ENCODE measurements around the gene LRP4. TPM values are rescaled to one million over a fixed set of nuclear protein-coding genes. Genes with fewer than 3 reads are reported as not detected.
"Not testable (repeated sequence)": the region's sequence is repeated elsewhere in the genome, so short reads cannot be mapped to it uniquely, and the experiment has no call there.

The LRP4 gene
- total and polyA plus RNA-seq, 3 experiments from 2014 or later: 0.27 to 0.35 TPM; not detected in 1

DNA sequence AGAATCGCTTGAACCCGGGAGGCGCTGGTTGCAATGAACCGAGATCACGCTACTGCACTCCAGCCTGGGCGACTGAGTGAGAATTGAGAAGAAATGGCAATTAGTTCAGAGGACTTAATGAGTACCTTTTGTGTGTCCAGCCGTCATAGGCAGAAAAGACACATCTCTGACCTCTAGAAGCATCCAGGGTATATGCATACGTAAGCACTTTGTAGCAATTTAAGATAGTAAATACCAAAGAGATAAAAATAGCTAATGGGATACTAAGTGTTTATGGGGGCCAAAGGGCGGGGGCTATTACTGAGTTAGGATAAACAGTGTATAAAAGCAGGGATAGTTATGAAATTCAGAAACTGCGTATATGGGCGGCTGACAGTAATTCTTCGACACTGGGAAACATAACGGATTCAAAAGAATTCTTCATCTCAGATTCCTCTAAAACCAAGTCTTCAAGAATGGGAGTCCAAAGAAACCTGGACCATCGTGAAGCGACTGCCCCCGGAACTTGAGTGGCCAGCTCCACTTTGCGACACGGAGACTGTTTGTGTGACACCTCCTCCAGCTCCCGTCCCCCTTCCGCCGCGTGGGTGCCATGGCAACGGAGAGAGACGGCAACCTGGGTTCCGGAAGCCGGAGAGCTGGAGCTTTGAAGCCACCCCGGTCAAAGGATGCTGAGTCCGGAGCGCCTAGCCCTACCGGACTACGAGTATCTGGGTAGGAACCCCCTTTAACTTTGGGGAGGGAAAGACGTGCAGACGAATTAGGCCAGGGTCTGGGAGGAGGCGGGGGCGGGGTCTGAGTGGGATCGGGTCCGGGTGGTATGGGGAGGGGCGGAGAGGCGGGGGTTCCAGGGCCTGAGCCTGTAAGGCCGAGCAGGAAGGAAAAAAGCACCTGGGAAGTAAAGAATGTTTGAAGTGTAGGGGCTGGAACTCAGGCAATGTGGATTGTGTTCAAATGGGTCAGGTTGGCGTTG, 18.1 kb upstream of the LRP4 start, which contains the start of gene CSTPP1:
CSTPP1 (plus strand) TSS at position 624 of the 973 bp plus-strand sequence; CDS start at position 669, 45 bp downstream.
- H3K27me3 Mint-ChIP-seq: peaks cover 2 to 8% of the 10 kb centered on the region in 2 donors
- POLR2A ChIA-PET: interaction anchor here (0.5 to 0.6 kb wide), 2 partner anchors 622 to 982 kb away, joined by 3 read pairs; no protein-coding TSS in a partner anchor
- H3K27me3 ChIP-seq (ENCODE audit: insufficient read depth, low read length, poor library complexity, severe bottlenecking): no peaks in the 10 kb centered on the region
- peak; percentile 85 to 95 (median 88) for DNase-seq
- no peaks in the 10 kb centered on the region for H3K9me3 Mint-ChIP-seq
- peaks cover 12 to 25% (median 23%) of the 10 kb centered on the region in 3 donors for H3K4me1 Mint-ChIP-seq
- H3K36me3 ChIP-seq (ENCODE audit: insufficient read depth, low read length): no peaks in the 10 kb centered on the region
- H3K4me3 Mint-ChIP-seq: peak within 1 kb of the TSS; percentile 84 to 98 (median 94)
- CTCF ChIA-PET: interaction anchor here (0.7 to 1.5 kb wide), 6 partner anchors 16 to 1165 kb away, joined by 3 to 4 read pairs (median 3); partner anchors contain the start of gene ACP2
- peak within 1 kb of the TSS; percentile 77 to 99 (median 94) for H3K27ac Mint-ChIP-seq
- H3K4me1 ChIP-seq (ENCODE audit: insufficient read depth, low read length): peaks cover 12% of the 10 kb centered on the region
- H3K4me3 ChIP-seq (ENCODE audit: low read length): peak within 1 kb of the TSS; percentile 67
- H3K36me3 Mint-ChIP-seq: peaks cover 0 to 13% (median 0%) of the 10 kb centered on the region in 3 donors
- peak within 1 kb of the TSS; percentile 40 for H3K27ac ChIP-seq (ENCODE audit: low read depth, low read length)
- no peaks in the 10 kb centered on the region for H3K9me3 ChIP-seq (ENCODE audit: low read length)

DNA sequence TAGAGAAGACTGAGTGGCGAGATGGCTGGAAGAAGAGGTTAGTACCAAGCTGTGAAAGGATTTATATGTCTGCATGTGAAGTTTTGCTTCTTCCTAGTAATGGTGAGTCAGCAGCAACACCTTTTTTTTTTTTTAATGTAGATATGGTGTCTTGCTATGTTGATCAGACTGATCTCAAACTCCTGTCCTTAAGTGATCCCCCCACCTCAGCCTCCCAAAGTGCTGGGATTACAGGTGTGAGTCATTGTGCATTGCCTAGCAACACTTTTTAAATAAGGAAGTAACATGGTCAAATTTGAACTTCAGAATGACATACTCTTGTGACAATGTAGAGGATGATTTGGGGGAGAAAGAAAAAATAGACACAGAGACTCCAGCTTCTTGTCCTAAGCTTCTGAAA, 11.7 kb upstream of the LRP4 start:
- H3K4me1 ChIP-seq (ENCODE audit: insufficient read depth, low read length): no peaks in the 10 kb centered on the region
- no peaks in the 10 kb centered on the region for H3K4me1 Mint-ChIP-seq
- H3K27ac ChIP-seq (ENCODE audit: low read depth, low read length): no peak overlapping the region
- no peaks in the 10 kb centered on the region for H3K27me3 ChIP-seq (ENCODE audit: insufficient read depth, low read length, poor library complexity, severe bottlenecking)
- no peak for DNase-seq
- no peak overlapping the region for H3K4me3 ChIP-seq (ENCODE audit: low read length)
- no peak overlapping the region for H3K27ac Mint-ChIP-seq
- no peaks in the 10 kb centered on the region for H3K9me3 Mint-ChIP-seq
- H3K36me3 ChIP-seq (ENCODE audit: insufficient read depth, low read length): no peaks in the 10 kb centered on the region
- no peaks in the 10 kb centered on the region for H3K36me3 Mint-ChIP-seq
- peaks cover 8 to 42% of the 10 kb centered on the region in 2 donors for H3K27me3 Mint-ChIP-seq
- POLR2A ChIA-PET: no interaction called here
- no peak overlapping the region for H3K4me3 Mint-ChIP-seq
- H3K9me3 ChIP-seq (ENCODE audit: low read length): no peaks in the 10 kb centered on the region
- CTCF ChIA-PET: interaction anchor here (1.6 kb wide), 1 partner anchor 17 kb away, joined by 5 read pairs; no protein-coding TSS in a partner anchor

DNA sequence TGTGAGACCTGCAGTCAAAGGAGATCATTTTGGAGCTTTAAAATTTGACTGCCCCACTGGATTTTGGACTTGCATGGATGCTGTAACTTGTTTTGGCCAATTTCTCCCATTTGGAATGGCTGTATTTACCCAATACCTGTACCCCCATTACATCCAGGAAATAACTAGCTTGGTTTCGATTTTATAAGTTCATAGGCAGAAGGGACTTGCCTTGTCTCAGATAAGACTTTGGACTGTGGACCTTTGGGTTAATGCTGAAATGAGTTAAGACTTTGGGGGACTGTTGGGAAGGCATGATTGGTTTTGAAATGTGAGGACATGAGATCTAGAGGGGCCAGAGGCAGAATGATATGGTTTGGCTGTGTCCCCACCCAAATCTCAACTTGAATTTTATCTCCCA, 10.4 kb upstream of the LRP4 start:
- POLR2A ChIA-PET; H3K36me3 ChIP-seq (ENCODE audit: insufficient read depth, low read length); H3K36me3 Mint-ChIP-seq; H3K4me1 ChIP-seq (ENCODE audit: insufficient read depth, low read length); H3K27ac ChIP-seq (ENCODE audit: low read depth, low read length); H3K27me3 ChIP-seq (ENCODE audit: insufficient read depth, low read length, poor library complexity, severe bottlenecking); H3K27ac Mint-ChIP-seq; H3K9me3 ChIP-seq (ENCODE audit: low read length); H3K4me3 Mint-ChIP-seq; H3K9me3 Mint-ChIP-seq; DNase-seq; H3K4me3 ChIP-seq (ENCODE audit: low read length); H3K4me1 Mint-ChIP-seq: not testable (repeated sequence)
- CTCF ChIA-PET: interaction anchor here (1.6 kb wide), 1 partner anchor 16 kb away, joined by 5 read pairs; no protein-coding TSS in a partner anchor
- H3K27me3 Mint-ChIP-seq: peaks cover 8 to 44% of the 10 kb centered on the region in 2 donors

DNA sequence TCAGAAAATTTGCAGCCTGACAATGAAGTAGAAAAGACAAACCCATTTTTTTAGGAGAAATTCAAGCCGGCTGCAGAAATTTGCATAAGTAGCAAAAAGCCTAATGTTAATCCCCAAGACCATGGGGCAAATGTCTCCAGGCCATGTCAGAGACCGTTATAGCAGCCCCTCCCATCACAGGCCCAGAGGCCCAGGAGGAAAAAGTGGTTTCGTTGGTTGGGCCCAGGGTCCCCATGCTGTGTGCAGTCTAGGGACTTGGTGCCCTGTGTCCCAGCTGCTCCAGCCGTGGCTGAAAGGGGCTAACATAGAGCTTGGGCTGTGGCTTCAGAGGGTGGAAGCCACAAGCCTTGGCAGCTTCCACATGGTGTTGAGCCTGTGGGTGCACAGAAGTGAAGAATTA, 9.6 kb upstream of the LRP4 start:
- H3K36me3 Mint-ChIP-seq, H3K4me3 Mint-ChIP-seq: not testable (repeated sequence)

DNA sequence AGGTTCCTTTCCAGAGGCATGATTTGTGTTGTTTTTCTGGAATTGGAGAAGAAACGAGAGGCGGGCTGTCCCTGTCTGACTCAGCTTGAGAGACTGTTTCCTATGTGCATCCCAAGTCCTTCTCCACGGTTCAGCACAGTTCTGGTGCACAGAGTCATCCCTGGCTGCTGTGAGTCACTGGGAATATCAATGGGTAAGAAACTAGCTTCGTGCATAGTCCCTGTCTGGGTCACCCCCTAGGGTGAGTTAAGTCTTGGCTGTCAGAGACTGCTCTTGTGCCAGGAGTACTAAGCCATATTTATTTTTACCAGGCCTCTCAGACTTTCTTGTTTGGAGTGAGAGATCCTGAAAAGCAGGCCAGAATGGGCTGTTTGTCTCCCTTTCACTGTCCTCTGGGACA, 2.4 kb upstream of the LRP4 start:
- no peaks in the 10 kb centered on the region for H3K9me3 ChIP-seq (ENCODE audit: low read length)
- peak overlapping the region in 1 of 7 donors; percentile 23 for H3K4me3 Mint-ChIP-seq
- peaks cover 20% of the 10 kb centered on the region for H3K4me1 ChIP-seq (ENCODE audit: insufficient read depth, low read length)
- no peaks in the 10 kb centered on the region for H3K36me3 ChIP-seq (ENCODE audit: insufficient read depth, low read length)
- H3K4me1 Mint-ChIP-seq: peaks cover 28 to 32% (median 28%) of the 10 kb centered on the region in 3 donors
- H3K27me3 ChIP-seq (ENCODE audit: insufficient read depth, low read length, poor library complexity, severe bottlenecking): peaks cover 29% of the 10 kb centered on the region
- peaks cover 25 to 44% of the 10 kb centered on the region in 2 donors for H3K27me3 Mint-ChIP-seq
- no peak overlapping the region for H3K27ac Mint-ChIP-seq
- H3K9me3 Mint-ChIP-seq: no peaks in the 10 kb centered on the region
- POLR2A ChIA-PET: no interaction called here
- no peak for DNase-seq
- no peak overlapping the region for H3K4me3 ChIP-seq (ENCODE audit: low read length)
- CTCF ChIA-PET: interaction anchor here (1.1 kb wide), 1 partner anchor 16 kb away, joined by 3 read pairs; the partner anchor contains the start of gene CSTPP1
- H3K36me3 Mint-ChIP-seq: no peaks in the 10 kb centered on the region
- H3K27ac ChIP-seq (ENCODE audit: low read depth, low read length): no peak overlapping the region

More for the DNA sequence above, 9.6 kb upstream of the LRP4 start:
- POLR2A ChIA-PET; H3K27ac Mint-ChIP-seq; H3K9me3 ChIP-seq (ENCODE audit: low read length); H3K27ac ChIP-seq (ENCODE audit: low read depth, low read length); H3K9me3 Mint-ChIP-seq; H3K4me3 ChIP-seq (ENCODE audit: low read length); DNase-seq; H3K27me3 ChIP-seq (ENCODE audit: insufficient read depth, low read length, poor library complexity, severe bottlenecking); H3K4me1 Mint-ChIP-seq; H3K4me1 ChIP-seq (ENCODE audit: insufficient read depth, low read length); CTCF ChIA-PET; H3K36me3 ChIP-seq (ENCODE audit: insufficient read depth, low read length): not testable (repeated sequence)
- H3K27me3 Mint-ChIP-seq: peaks cover 8 to 44% of the 10 kb centered on the region in 2 donors

DNA sequence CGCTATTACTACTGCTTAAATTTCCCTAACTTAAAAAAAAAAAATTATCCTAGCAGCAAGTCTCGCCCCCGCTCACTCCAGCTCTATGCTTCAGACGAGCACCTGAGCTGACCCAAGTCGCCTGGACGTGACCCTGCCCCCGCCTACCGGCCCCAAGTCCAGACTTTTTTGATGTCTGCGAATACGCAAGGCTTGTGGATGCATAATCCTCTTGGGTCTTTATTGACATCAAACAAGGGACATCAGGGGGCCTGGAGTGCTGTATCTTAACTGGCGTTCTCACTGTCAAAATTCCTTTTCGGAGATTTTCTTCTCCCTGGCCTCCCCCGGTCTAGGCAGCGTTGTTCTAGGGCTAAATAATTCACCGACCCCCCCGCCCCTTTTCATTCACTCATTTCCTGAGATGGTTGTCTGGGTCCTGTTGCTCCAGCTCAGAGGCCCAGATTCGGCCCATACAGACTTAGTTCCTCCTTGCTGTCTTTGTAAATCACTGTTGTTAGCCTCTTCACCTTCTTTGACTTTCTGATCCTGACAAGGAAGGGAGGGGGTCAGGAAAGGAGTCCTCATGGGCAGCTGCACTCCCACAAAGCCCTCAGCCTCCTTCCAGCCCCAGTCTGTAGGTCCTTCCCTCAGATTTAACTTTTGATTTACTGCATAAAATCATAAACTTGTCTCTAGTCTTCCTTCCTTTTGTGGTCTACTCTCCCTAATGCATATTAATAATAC, 601 bp upstream of the LRP4 start:
- Mint-ChIP-seq H3K9me3 (no peaks in the 10 kb centered on the region), H3K27ac (peak overlapping the region in 3 of 8 donors; percentile 13 to 59 (median 53)), H3K36me3 (no peaks in the 10 kb centered on the region), H3K27me3 (peaks cover 34 to 51% of the 10 kb centered on the region in 2 donors), H3K4me3 (peak overlapping the region; percentile 76 to 90 (median 79)), H3K4me1 (peaks cover 28 to 32% (median 28%) of the 10 kb centered on the region in 3 donors)
- ChIA-PET CTCF (no interaction called here), POLR2A (interaction anchor here (0.6 kb wide), 1 partner anchor 259 kb away, joined by 4 read pairs; no protein-coding TSS in a partner anchor)
- Histone ChIP-seq H3K4me3 (ENCODE audit: low read length) (no peak overlapping the region), H3K4me1 (ENCODE audit: insufficient read depth, low read length) (peaks cover 20% of the 10 kb centered on the region), H3K36me3 (ENCODE audit: insufficient read depth, low read length) (no peaks in the 10 kb centered on the region), H3K27ac (ENCODE audit: low read depth, low read length) (no peak overlapping the region), H3K9me3 (ENCODE audit: low read length) (no peaks in the 10 kb centered on the region), H3K27me3 (ENCODE audit: insufficient read depth, low read length, poor library complexity, severe bottlenecking) (peaks cover 44% of the 10 kb centered on the region)
- DNase-seq: no peak

DNA sequence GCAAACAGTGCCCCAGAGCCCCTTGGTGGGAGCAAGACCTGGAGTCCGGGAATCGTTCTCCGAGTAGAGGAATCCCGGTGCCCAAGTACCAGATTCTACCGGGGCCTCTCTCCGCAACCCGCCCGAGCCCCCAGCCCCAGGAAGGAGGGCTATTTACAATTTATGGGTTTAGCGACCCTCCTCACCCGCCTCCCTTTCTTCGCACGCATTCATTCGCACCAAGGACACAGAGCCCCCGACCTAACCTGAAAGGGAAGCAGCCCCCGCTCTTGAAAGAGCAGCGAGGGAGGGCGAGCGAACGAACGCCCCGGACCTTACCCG, 628 bp downstream of the LRP4 start:
- POLR2A ChIA-PET: interaction anchor here (0.6 kb wide), 1 partner anchor 67 kb away, joined by 3 read pairs; no protein-coding TSS in a partner anchor
- Mint-ChIP-seq H3K4me1 (peaks cover 28 to 32% (median 28%) of the 10 kb centered on the region in 3 donors), H3K27me3 (peaks cover 34 to 63% of the 10 kb centered on the region in 2 donors), H3K4me3 (peak overlapping the region; percentile 75 to 87 (median 81)), H3K36me3 (no peaks in the 10 kb centered on the region), H3K9me3 (no peaks in the 10 kb centered on the region), H3K27ac (peak overlapping the region in 2 of 8 donors; percentile 63 to 94)
- H3K36me3 ChIP-seq (ENCODE audit: insufficient read depth, low read length): no peaks in the 10 kb centered on the region
- peaks cover 20% of the 10 kb centered on the region for H3K4me1 ChIP-seq (ENCODE audit: insufficient read depth, low read length)
- H3K9me3 ChIP-seq (ENCODE audit: low read length): no peaks in the 10 kb centered on the region
- no peak overlapping the region for H3K27ac ChIP-seq (ENCODE audit: low read depth, low read length)
- H3K27me3 ChIP-seq (ENCODE audit: insufficient read depth, low read length, poor library complexity, severe bottlenecking): peaks cover 53% of the 10 kb centered on the region
- no peak for DNase-seq
- peak overlapping the region; percentile 66 for H3K4me3 ChIP-seq (ENCODE audit: low read length)
- CTCF ChIA-PET: no interaction called here
